Mesenchymal stem cell (in vitro differentiated cells and primary cell): Measurements from ENCODE around the gene DGCR6.
"Not testable (repeated sequence)": the region's sequence is repeated elsewhere in the genome, so short reads cannot be mapped to it uniquely, and the experiment has no call there.

Source experiments
- DNase-seq: peaks from one replicate; pipeline ENCODE4 v3.0.0-alpha.2; 2013
- H2AFZ ChIP-seq: one replicate; pipeline ENCODE4 v1.6.1; 2013; ENCODE audit warnings: low read depth, mild to moderate bottlenecking, control low read depth, inconsistent platforms, low read length, moderate library complexity
- H2AK5ac ChIP-seq: 2 replicates; pipeline ENCODE4 v1.6.1; 2013; ENCODE audit warnings: low read length, moderate library complexity, mild to moderate bottlenecking, inconsistent platforms; ENCODE audit not compliant: severe bottlenecking
- H2BK120ac ChIP-seq: one replicate; pipeline ENCODE4 v1.6.1; 2013; ENCODE audit warnings: low read depth, mild to moderate bottlenecking, inconsistent platforms, low read length, moderate library complexity
- H2BK12ac ChIP-seq, 2 experiments: one replicate each; pipeline ENCODE4 v1.6.1; 2013; ENCODE audit warnings: inconsistent platforms in 2 of 2, low read length in 2 of 2, mild to moderate bottlenecking in 2 of 2, moderate library complexity in 2 of 2, control low read depth in 1 of 2
- H2BK15ac ChIP-seq: one replicate; pipeline ENCODE4 v1.6.1; 2013; ENCODE audit warnings: mild to moderate bottlenecking, low read depth, inconsistent platforms; ENCODE audit not compliant: poor library complexity, severe bottlenecking
- H2BK5ac ChIP-seq: 2 replicates; pipeline ENCODE4 v1.6.1; 2013; ENCODE audit warnings: low read depth, mild to moderate bottlenecking, low read length, control low read depth, inconsistent platforms; ENCODE audit not compliant: poor library complexity, severe bottlenecking
- H3K14ac ChIP-seq, 2 experiments: one replicate each; pipeline ENCODE4 v1.6.1; 2013; ENCODE audit warnings: inconsistent platforms in 2 of 2, low read length in 2 of 2, control low read depth in 1 of 2, mild to moderate bottlenecking in 1 of 2, moderate library complexity in 1 of 2
- H3K18ac ChIP-seq, 2 experiments: one replicate each; pipeline ENCODE4 v1.6.1; 2013; ENCODE audit warnings: inconsistent platforms in 2 of 2, low read length in 2 of 2, control low read depth in 1 of 2, low read depth in 1 of 2, mild to moderate bottlenecking in 1 of 2
- H3K23ac ChIP-seq, 2 experiments: one replicate each; pipeline ENCODE4 v1.6.1; 2013; ENCODE audit warnings: inconsistent platforms in 2 of 2, low read length in 2 of 2, mild to moderate bottlenecking in 2 of 2, moderate library complexity in 2 of 2, control low read depth in 1 of 2
- H3K27ac ChIP-seq: 2 replicates; pipeline ENCODE4 v1.5.1; 2013; ENCODE audit warnings: mild to moderate bottlenecking, moderate library complexity, low read length, control low read depth, inconsistent platforms; ENCODE audit not compliant: poor library complexity, severe bottlenecking
- H3K27me3 ChIP-seq, 2 experiments: 2 replicates each; pipeline versions ENCODE4 v1.6.1 to v1.7.0; 2013; ENCODE audit warnings: low read length in 2 of 2, mild to moderate bottlenecking in 2 of 2, moderate library complexity in 2 of 2, control low read depth in 1 of 2, inconsistent platforms in 1 of 2; ENCODE audit not compliant: control insufficient read depth in 1 of 2, insufficient read depth in 1 of 2
- H3K36me3 ChIP-seq, 2 experiments: 2 replicates each; pipeline versions ENCODE4 v1.6.1 to v1.7.0; 2013; ENCODE audit warnings: low read length in 2 of 2, control low read depth in 1 of 2, inconsistent platforms in 1 of 2, low read depth in 1 of 2, mild to moderate bottlenecking in 1 of 2; ENCODE audit not compliant: insufficient read depth in 2 of 2, control insufficient read depth in 1 of 2
- H3K4ac ChIP-seq, 2 experiments: one replicate each; pipeline ENCODE4 v1.6.1; 2013; ENCODE audit warnings: inconsistent platforms in 2 of 2, low read length in 2 of 2, mild to moderate bottlenecking in 2 of 2, moderate library complexity in 2 of 2, control low read depth in 1 of 2, low read depth in 1 of 2
- H3K4me1 ChIP-seq: 2 replicates; pipeline ENCODE4 v1.6.1; 2013; ENCODE audit warnings: low read depth, low read length, control low read depth; ENCODE audit not compliant: control insufficient read depth, insufficient read depth
- H3K4me2 ChIP-seq: 2 replicates; pipeline ENCODE4 v1.6.1; 2013; ENCODE audit warnings: low read length, mild to moderate bottlenecking, inconsistent platforms; ENCODE audit not compliant: poor library complexity, severe bottlenecking
- H3K4me3 ChIP-seq, 2 experiments: 2 replicates each; pipeline versions ENCODE4 v1.5.1 to v1.7.0; 2013; ENCODE audit warnings: low read length in 2 of 2, mild to moderate bottlenecking in 2 of 2, control low read depth in 1 of 2, low read depth in 1 of 2; ENCODE audit not compliant: insufficient read depth in 1 of 2
- H3K79me1 ChIP-seq: replicated peaks from 2 replicates; pipeline ENCODE4 v1.6.1; 2013; ENCODE audit warnings: mild to moderate bottlenecking, control low read depth, low read length, inconsistent platforms; ENCODE audit not compliant: poor library complexity, severe bottlenecking
- H3K9ac ChIP-seq: 2 replicates; pipeline ENCODE4 v1.7.0; 2013; ENCODE audit warnings: mild to moderate bottlenecking, low read length, moderate library complexity
- H3K9me3 ChIP-seq: 2 replicates; pipeline ENCODE4 v1.7.0; 2013; ENCODE audit warnings: mild to moderate bottlenecking, low read length; ENCODE audit not compliant: control insufficient read depth
- H4K8ac ChIP-seq: one replicate; pipeline ENCODE4 v1.6.1; 2013; ENCODE audit warnings: inconsistent platforms, mild to moderate bottlenecking, low read length, moderate library complexity
- H4K91ac ChIP-seq: one replicate; pipeline ENCODE4 v1.6.1; 2013; ENCODE audit warnings: mild to moderate bottlenecking, low read length, inconsistent platforms
- WGBS: methylation state at CpG from one replicate; pipeline ENCODE4 v1.1.7; 2013; ENCODE audit warnings: mixed read lengths; 5-methylcytosine and 5-hydroxymethylcytosine counted together

Gene DGCR6

DNA sequence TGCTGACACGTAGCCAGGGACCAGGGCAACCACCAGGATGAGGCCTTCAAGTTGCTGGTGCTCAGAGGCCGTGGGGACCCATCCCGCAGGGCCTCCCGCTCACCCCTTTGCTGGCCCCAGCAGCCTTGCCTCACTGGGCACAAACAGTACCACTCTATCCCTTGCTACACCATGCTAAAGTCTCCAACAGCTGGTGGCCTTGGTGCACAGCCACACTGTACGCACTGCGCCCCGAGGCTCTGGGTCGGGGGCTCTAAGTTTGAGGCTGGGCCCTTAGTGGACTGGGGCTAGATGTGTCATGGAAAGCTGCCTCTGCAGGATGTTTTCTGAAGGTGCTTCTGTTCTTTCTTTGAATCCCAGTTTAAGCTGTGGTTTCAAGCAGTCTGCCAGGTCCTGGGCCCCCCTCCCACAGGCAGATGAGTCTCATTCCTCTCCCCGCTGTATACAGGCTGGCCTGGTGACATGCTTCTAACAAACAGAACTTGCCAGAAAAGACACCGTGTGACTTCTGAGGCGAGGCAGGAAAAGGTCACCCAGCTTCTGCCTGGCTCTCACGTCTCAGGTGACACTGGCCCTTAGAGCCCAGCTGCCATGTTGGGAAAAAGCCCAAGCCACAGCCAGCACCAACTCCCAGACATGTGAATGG lies 14.3 kb downstream of the DGCR6 start:
- H4K91ac ChIP-seq, H3K9me3 ChIP-seq, H3K4ac ChIP-seq, DNase-seq, H3K27ac ChIP-seq, H3K27me3 ChIP-seq, H3K36me3 ChIP-seq, H3K9ac ChIP-seq, H2BK12ac ChIP-seq, H3K4me2 ChIP-seq, H3K79me1 ChIP-seq, H2BK5ac ChIP-seq, H3K23ac ChIP-seq, H3K4me3 ChIP-seq, H3K14ac ChIP-seq, H2AFZ ChIP-seq, H4K8ac ChIP-seq, H2AK5ac ChIP-seq, H3K4me1 ChIP-seq, H3K18ac ChIP-seq, H2BK120ac ChIP-seq, H2BK15ac ChIP-seq: not testable (repeated sequence)
- WGBS = no CpG with 5 or more reads among the region's 12 CpGs

DNA sequence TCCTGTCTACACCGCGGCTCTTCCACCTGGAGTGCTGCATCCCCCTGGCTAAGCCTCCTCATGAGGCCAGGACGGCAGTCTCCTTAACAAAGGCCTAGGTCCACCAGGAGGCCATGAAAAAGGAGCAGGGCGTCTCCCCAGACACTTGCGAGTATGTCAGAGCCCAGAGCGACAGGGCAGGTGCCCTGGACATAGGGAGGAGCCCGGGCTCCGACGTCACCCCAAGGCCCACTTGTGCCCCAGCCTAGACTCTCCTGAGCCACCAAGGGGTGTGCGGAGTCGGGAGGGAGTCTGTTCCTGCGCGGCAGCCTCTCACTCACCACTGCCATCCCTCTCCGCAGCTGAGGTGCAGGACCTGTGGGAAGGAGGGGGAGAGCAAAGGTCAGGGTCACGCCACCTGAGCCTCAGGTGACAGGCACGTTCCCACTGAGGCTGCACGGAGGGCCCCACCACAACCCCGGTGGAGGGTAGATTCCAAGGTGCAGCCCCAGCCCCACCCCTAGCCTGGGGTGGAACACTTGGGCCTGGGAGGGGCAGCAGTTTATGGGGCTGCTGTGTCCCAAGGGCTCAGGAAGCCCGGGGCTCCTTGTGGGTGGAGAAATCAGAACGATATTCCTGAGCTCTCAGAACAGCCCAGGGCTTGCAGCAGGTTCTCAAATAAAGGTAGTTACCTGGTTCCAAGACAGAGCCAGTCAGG lies 19.4 kb downstream of the DGCR6 start:
- Histone ChIP-seq H3K36me3 (no peaks in the 10 kb centered on the region), H3K4me3 (no peak overlapping the region), H3K4ac (no peak overlapping the region), H3K23ac (no peak overlapping the region), H3K79me1 (no peaks in the 10 kb centered on the region), H2BK12ac (no peak overlapping the region), H2BK120ac (no peak overlapping the region), H3K9me3 (no peaks in the 10 kb centered on the region), H4K8ac (no peak overlapping the region), H2AFZ (no peak overlapping the region), H2BK5ac (no peak overlapping the region), H3K27ac (no peak overlapping the region), H3K14ac (no peak overlapping the region), H4K91ac (no peak overlapping the region), H3K18ac (no peak overlapping the region), H2BK15ac (no peak overlapping the region), H2AK5ac (no peak overlapping the region), H3K4me1 (no peaks in the 10 kb centered on the region), H3K9ac (no peak overlapping the region), H3K27me3 (no peaks in the 10 kb centered on the region), H3K4me2 (no peak overlapping the region)
- no CpG with 5 or more reads among the region's 20 CpGs for WGBS
- no peak for DNase-seq

DNA sequence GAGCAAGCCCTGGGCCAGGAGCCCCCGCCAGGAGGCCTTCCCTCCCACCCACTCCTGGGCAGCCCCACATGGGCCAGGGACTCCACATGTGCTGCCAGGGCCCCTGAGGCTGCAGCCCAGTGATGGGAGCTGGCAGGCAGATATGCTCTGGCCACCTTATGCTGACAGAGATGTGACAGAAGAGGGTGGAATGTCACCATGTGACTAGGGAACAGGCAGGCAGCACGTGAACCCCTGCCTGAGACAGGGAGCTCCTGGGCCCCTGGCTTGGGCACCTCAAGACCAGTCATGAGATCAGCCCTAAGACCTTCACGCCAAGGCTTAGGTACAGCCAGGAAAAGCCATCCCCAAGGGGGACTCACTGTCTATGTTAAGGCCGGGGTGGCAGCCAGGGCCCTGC lies 20.9 kb downstream of the DGCR6 start:
- Histone ChIP-seq H3K23ac (no peak overlapping the region), H3K4ac (no peak overlapping the region), H2BK12ac (no peak overlapping the region), H3K4me3 (no peak overlapping the region), H3K79me1 (no peaks in the 10 kb centered on the region), H2BK15ac (no peak overlapping the region), H3K27ac (no peak overlapping the region), H4K8ac (no peak overlapping the region), H2AK5ac (no peak overlapping the region), H2BK120ac (no peak overlapping the region), H3K36me3 (no peaks in the 10 kb centered on the region), H2AFZ (no peak overlapping the region), H3K9me3 (no peaks in the 10 kb centered on the region), H3K4me2 (no peak overlapping the region), H3K9ac (no peak overlapping the region), H3K27me3 (no peaks in the 10 kb centered on the region), H3K14ac (no peak overlapping the region), H4K91ac (no peak overlapping the region), H3K18ac (no peak overlapping the region), H3K4me1 (no peaks in the 10 kb centered on the region), H2BK5ac (no peak overlapping the region)
- no CpG with 5 or more reads among the region's 4 CpGs for WGBS
- DNase-seq = no peak

DNA sequence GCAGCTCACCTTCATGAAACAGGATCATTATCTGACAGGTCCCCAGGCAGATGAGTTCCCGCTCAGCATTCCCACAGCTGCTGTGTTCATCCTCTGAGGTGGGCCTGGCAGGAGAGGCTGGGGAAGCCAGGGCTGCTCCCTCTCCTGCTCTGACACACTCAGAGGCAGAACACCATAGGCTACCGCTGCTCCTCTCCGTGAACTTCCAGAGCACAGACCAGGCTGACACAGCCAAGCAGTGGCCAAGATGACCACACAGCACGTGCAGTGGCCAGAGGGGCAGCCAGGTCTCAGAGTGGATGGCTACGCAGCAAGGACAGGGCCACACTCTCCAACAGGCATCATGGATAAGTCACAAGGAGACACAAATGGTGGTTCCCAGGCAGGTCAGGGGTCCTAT lies 21.5 kb downstream of the DGCR6 start:
- Histone ChIP-seq H3K27me3 (no peaks in the 10 kb centered on the region), H4K8ac (no peak overlapping the region), H3K14ac (no peak overlapping the region), H2BK15ac (no peak overlapping the region), H3K36me3 (no peaks in the 10 kb centered on the region), H3K23ac (no peak overlapping the region), H2AK5ac (no peak overlapping the region), H3K27ac (no peak overlapping the region), H3K4ac (no peak overlapping the region), H4K91ac (no peak overlapping the region), H3K4me1 (no peaks in the 10 kb centered on the region), H2AFZ (no peak overlapping the region), H3K18ac (no peak overlapping the region), H2BK5ac (no peak overlapping the region), H3K4me2 (no peak overlapping the region), H3K4me3 (no peak overlapping the region), H2BK120ac (no peak overlapping the region), H2BK12ac (no peak overlapping the region), H3K9me3 (no peaks in the 10 kb centered on the region), H3K79me1 (no peaks in the 10 kb centered on the region), H3K9ac (no peak overlapping the region)
- WGBS = no CpG with 5 or more reads among the region's 5 CpGs
- DNase-seq = no peak
